ENCODE data around the gene HHAT.

DNA sequence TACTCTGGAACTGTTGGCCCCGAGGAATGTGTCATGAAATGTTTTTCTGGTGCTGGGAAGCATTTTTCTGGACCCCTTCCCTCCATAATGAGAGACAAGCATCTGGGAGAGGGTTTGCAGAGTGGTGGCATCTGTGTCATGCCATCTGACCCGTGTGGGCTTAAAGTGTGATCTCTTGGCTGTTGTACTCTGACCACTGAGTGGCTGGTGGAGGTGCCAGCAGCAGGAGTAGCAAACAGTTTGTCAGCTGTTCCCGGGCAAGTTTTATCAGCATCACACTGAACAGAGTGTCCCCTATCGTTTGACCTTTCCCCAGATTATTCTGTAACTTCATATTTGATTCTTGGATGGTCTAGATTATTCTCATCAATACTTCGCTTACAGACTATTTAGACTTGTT, 150.1 kb downstream of the HHAT start:
- TF ChIP-seq EP300 (IDR thresholded peaks at IDR 0.05) (no peak), CTCF (IDR thresholded peaks at IDR 0.05) (no peak), POLR2A (IDR thresholded peaks at IDR 0.05) (no peak)
